GM12865 (cell line): ENCODE results near the gene SPEF1.

Source experiments
- DNase-seq: peaks from one replicate; pipeline ENCODE4 v3.0.0; 2010; ENCODE audit warnings: low read depth
- H3K4me3 ChIP-seq: 2 replicates; pipeline ENCODE4 v1.5.1; 2011; ENCODE audit warnings: mild to moderate bottlenecking, low read depth, low read length, control low read depth
- CTCF ChIP-seq: IDR thresholded peaks from 2 replicates; pipeline ENCODE4 v1.5.1; 2011; ENCODE audit warnings: low read length, control low read depth, low read depth, inconsistent platforms; ENCODE audit not compliant: insufficient read depth; ENCODE audit errors: missing control alignments

Gene SPEF1

GRCh38 chr20:3745686-3746173 is 35.5 kb downstream of the SPEF1 start:
- H3K4me3 ChIP-seq = no peak overlapping the region
- TF ChIP-seq CTCF = no peak
- DNase-seq = no peak

GRCh38 chr20:3744806-3745685 is 36.2 kb downstream of the SPEF1 start:
- H3K4me3 ChIP-seq = no peak overlapping the region
- TF ChIP-seq CTCF = no peak
- peak; percentile 57 for DNase-seq

GRCh38 chr20:3744037-3744436 is 37.2 kb downstream of the SPEF1 start:
- no peak for TF ChIP-seq CTCF
- no peak overlapping the region for H3K4me3 ChIP-seq
- DNase-seq = no peak

- no peak for DNase-seq
- no peak overlapping the region for H3K4me3 ChIP-seq
- TF ChIP-seq CTCF = no peak
Observed at GRCh38 chr20:3743251-3743650, 38.0 kb downstream of the SPEF1 start.

GRCh38 chr20:3741836-3742458 is 39.3 kb downstream of the SPEF1 start:
- DNase-seq = no peak
- H3K4me3 ChIP-seq = no peak overlapping the region
- no peak for TF ChIP-seq CTCF

GRCh38 chr20:3740615-3741301 is 40.5 kb downstream of the SPEF1 start:
- H3K4me3 ChIP-seq = no peak overlapping the region
- no peak for DNase-seq
- TF ChIP-seq CTCF = no peak
